Ovary (tissue), 9 donors: ENCODE results near the gene KIAA0586. TPM values are rescaled to one million over a fixed set of nuclear protein-coding genes. Genes with fewer than 3 reads are reported as not detected.

Source experiments
- DNase-seq, 5 donors: peaks; one replicate each; pipeline ENCODE4 v3.0.0-alpha.2; 2019 to 2020
- H3K27ac ChIP-seq, 2 donors: fragments of 200-600 bp; one replicate each; pipeline versions ENCODE4 v1.5.1 to v1.8.0; 2019 to 2022
- H3K27me3 ChIP-seq: fragments of 200-600 bp; one replicate; pipeline ENCODE4 v1.8.0; 2022
- H3K36me3 ChIP-seq: fragments of 200-600 bp; sonication (generic); one replicate; pipeline ENCODE4 v1.5.1; 2019
- H3K4me1 ChIP-seq: one replicate; pipeline ENCODE4 v1.8.1; 2013; ENCODE audit warnings: mild to moderate bottlenecking, moderate library complexity; ENCODE audit not compliant: insufficient read depth
- H3K4me3 ChIP-seq: fragments of 200-600 bp; sonication (generic); one replicate; pipeline ENCODE4 v1.5.1; 2017
- H3K9me3 ChIP-seq, 2 donors: fragments of 200-600 bp in 1 of 2; sonication (generic) in 1 of 2; one replicate each; pipeline versions ENCODE4 v1.5.1 to v1.8.1; 2013 to 2019; ENCODE audit warnings: mild to moderate bottlenecking in 1 of 2, moderate library complexity in 1 of 2
- CTCF ChIP-seq, 3 donors: fragments of 450-650 bp in 2 of 3; fragments of 200-600 bp in 1 of 3; IDR thresholded peaks; one replicate each; pipeline versions ENCODE4 v1.5.1 to v1.8.0; 2016 to 2022; ENCODE audit warnings: antibody characterized with exemption in 3 of 3, mild to moderate bottlenecking in 1 of 3
- EP300 ChIP-seq: sonication (generic); formaldehyde crosslinking; IDR thresholded peaks from one replicate; pipeline ENCODE4 v1.6.1; 2017; ENCODE audit warnings: antibody characterized with exemption
- POLR2A ChIP-seq: fragments of 450-650 bp; IDR thresholded peaks from one replicate; pipeline ENCODE4 v1.6.1; 2017; ENCODE audit warnings: antibody characterized with exemption, mild to moderate bottlenecking, moderate library complexity
- WGBS, 3 donors: extraction: QIAGEN DNeasy Blood & Tissue Kit in 1 of 3; methylation state at CpG; one replicate each; pipeline versions ENCODE4 v1.1.5 to v1.1.7; 2013 to 2017; 5-methylcytosine and 5-hydroxymethylcytosine counted together
- intact Hi-C, 4 donors: fragments of 100-400 bp; cut with DNase I; formaldehyde crosslinking; loops; one replicate each; pipeline versions ENCODE4 v1.11.0 to v1.15.1; 2022 to 2023
- polyA plus RNA-seq, 2 donors: library from polyadenylated mRNA; stranded (reverse); fragments of 200-250 nt in 1 of 2; fragments of 350-450 nt in 1 of 2; fragmentation: Illumina TruSeq in 1 of 2; extraction: RNeasy Lipid Tissue Mini Kit (QIAGEN cat#74804) in 1 of 2; gene quantifications; one replicate each; pipeline ENCODE4 v1.2.3, GENCODE V29; 2013 to 2014
- total RNA-seq, 7 donors: library from RNA; depleted of rRNA in 2 of 7; stranded (reverse); fragments of >200 nt in 2 of 7; fragmentation: NEBNext Ultra II Directional in 3 of 7; extraction: Animal tissue kit (Norgen Biotek cat#: 25700) in 3 of 7; gene quantifications; one replicate each; pipeline versions ENCODE4 v1.1.0 to v1.2.4, GENCODE V29; 2016 to 2023
- donor health status: DM: no; HTN: no; CAD: no; lungs with moderate emphysema.
- donor health status: DM: no; HTN: no; CAD: no.
- donor health status: Bipolar disorder and iron deficiency.
- donor health status: DM: yes; HTN: yes; CAD: no.
- donor health status: DM: no; HTN: no; CAD: no.
- donor health status: DM: yes; HTN: yes; CAD: no.

The KIAA0586 gene
- total and polyA plus RNA-seq, 9 donors = 4.6 to 19.1 (median 13.7) TPM

GRCh38 chr14:58571256-58571655 lies 143.7 kb downstream of the KIAA0586 start:
- no peak for DNase-seq
- no peak overlapping the region for H3K4me3 ChIP-seq
- TF ChIP-seq EP300 = no peak
- TF ChIP-seq POLR2A = no peak
- TF ChIP-seq CTCF (IDR thresholded peaks at IDR 0.05) = no peak
- H3K27me3 ChIP-seq = no peaks in the 10 kb centered on the region
- no peaks in the 10 kb centered on the region for H3K9me3 ChIP-seq
- intact Hi-C loops = no loop called here
- WGBS, 3 donors = 97 to 98% (median 98%) methylated on average over 7 of the region's 7 CpGs
- H3K36me3 ChIP-seq = no peaks in the 10 kb centered on the region
- no peaks in the 10 kb centered on the region for H3K4me1 ChIP-seq
- no peak overlapping the region for H3K27ac ChIP-seq

DNA sequence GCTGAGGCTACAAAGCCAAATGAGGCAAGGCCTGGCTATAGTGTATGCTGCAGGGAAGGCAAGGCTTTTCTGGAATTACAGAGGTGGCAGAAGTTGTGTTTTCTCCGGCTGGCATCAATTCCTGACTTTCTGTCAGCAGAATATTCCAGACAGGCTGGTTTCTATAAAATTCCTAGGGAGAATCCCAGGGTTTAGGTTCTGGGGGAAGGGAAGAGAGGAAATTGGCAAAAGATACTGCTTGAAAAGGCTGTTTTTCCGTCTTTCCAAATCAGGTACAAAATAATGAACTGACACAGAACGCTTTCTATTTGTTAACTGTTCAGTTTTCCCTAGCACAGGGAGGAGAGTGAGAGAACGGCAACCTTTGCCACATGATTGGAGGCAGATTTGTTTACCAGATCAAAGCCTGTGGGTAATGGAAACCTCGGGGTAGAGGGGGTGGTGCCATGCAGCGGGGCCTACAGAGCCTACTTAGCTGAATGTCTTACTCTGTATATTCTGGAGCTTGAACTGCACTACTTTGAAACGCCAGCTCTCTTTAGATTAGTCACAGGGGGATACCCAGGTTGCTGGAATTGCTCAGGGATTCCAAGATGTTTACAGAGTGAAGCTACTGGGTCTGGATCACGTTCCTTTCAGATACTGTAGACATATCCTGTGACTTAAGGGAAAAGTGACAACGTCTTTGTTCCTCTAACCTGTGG lies 144.4 kb downstream of the KIAA0586 start:
- WGBS, 3 donors = 64 to 70% (median 68%) methylated on average over 9 of the region's 9 CpGs
- Histone ChIP-seq H3K27ac (no peak overlapping the region), H3K4me1 (no peaks in the 10 kb centered on the region), H3K9me3 (no peaks in the 10 kb centered on the region), H3K4me3 (no peak overlapping the region), H3K27me3 (no peaks in the 10 kb centered on the region), H3K36me3 (no peaks in the 10 kb centered on the region)
- intact Hi-C loops = no loop called here
- TF ChIP-seq POLR2A (no peak), EP300 (no peak), CTCF (IDR thresholded peaks at IDR 0.05) (no peak)
- DNase-seq = no peak

- DNase-seq = no peak
- no peaks in the 10 kb centered on the region for H3K27me3 ChIP-seq
- H3K27ac ChIP-seq = no peak overlapping the region
- H3K9me3 ChIP-seq = no peaks in the 10 kb centered on the region
- intact Hi-C loops = no loop called here
- TF ChIP-seq EP300 = no peak
- no peak for TF ChIP-seq CTCF (IDR thresholded peaks at IDR 0.05)
- no peak for TF ChIP-seq POLR2A
- H3K4me1 ChIP-seq = no peaks in the 10 kb centered on the region
- H3K36me3 ChIP-seq = no peaks in the 10 kb centered on the region
- WGBS, 3 donors = 92 to 98% (median 95%) methylated on average over 1 of the region's 1 CpG
- H3K4me3 ChIP-seq = no peak overlapping the region
These were observed 144.9 kb downstream of the KIAA0586 start for GRCh38 chr14:58572473-58572853.

DNA sequence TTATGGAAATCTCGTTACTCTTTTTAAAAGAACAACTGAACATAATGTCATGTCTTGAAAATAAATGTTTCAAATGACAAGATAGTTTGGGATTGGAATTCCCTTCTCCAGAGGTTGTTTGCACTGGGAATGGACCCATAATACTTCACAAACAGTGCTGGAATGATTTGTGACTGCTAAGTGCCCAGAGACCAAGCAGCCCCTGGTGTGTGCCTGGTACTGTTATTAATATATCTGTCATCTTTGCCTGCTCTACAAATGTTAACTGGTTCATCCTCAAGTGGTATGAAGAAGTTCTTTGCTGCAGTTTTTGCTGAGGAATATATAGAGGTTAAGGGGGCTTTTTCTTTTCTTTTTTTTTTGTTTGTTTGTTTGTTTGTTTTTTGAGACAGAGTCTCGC lies 145.3 kb downstream of the KIAA0586 start:
- Histone ChIP-seq H3K9me3 (no peaks in the 10 kb centered on the region), H3K27ac (no peak overlapping the region), H3K27me3 (no peaks in the 10 kb centered on the region), H3K4me3 (no peak overlapping the region), H3K36me3 (no peaks in the 10 kb centered on the region), H3K4me1 (no peaks in the 10 kb centered on the region)
- no peak for DNase-seq
- no peak for TF ChIP-seq CTCF (IDR thresholded peaks at IDR 0.05)
- intact Hi-C loops = no loop called here
- WGBS, 3 donors = 87 to 92% (median 89%) methylated on average over 2 of the region's 2 CpGs
